H9 (cell line): Measurements from ENCODE around the gene PPARG. TPM values are rescaled to one million over a fixed set of nuclear protein-coding genes. Genes with fewer than 3 reads are reported as not detected.

ENCODE experiments used
- DNase-seq: peaks from one replicate; pipeline ENCODE4 v3.0.0-alpha.2; 2017
- H2AFZ ChIP-seq: one replicate; pipeline ENCODE4 v1.6.1; 2013; ENCODE audit warnings: mild to moderate bottlenecking, low read length, control low read depth, moderate library complexity
- H2AK5ac ChIP-seq: 2 replicates; pipeline ENCODE4 v1.6.1; 2013; ENCODE audit warnings: low read length, control low read depth, mixed read lengths; ENCODE audit not compliant: insufficient read length
- H2BK120ac ChIP-seq: one replicate; pipeline ENCODE4 v1.6.1; 2013; ENCODE audit warnings: low read depth, mild to moderate bottlenecking, low read length, control low read depth, inconsistent platforms; ENCODE audit not compliant: poor library complexity, severe bottlenecking
- H2BK12ac ChIP-seq: 2 replicates; pipeline ENCODE4 v1.6.1; 2013; ENCODE audit warnings: low read length, control low read depth, mixed read lengths, low read depth; ENCODE audit not compliant: insufficient read length
- H2BK15ac ChIP-seq: 2 replicates; pipeline ENCODE4 v1.6.1; 2013; ENCODE audit warnings: low read depth, low read length, control low read depth
- H2BK20ac ChIP-seq: one replicate; pipeline ENCODE4 v1.6.1; 2013; ENCODE audit warnings: low read depth, mild to moderate bottlenecking, low read length, control low read depth, inconsistent platforms; ENCODE audit not compliant: poor library complexity, severe bottlenecking
- H2BK5ac ChIP-seq: 2 replicates; pipeline ENCODE4 v1.6.1; 2013; ENCODE audit warnings: low read length, control low read depth, mixed read lengths; ENCODE audit not compliant: insufficient read length
- H3K14ac ChIP-seq: 2 replicates; pipeline ENCODE4 v1.6.1; 2013; ENCODE audit warnings: low read length, control low read depth; ENCODE audit not compliant: insufficient read depth
- H3K18ac ChIP-seq: 2 replicates; pipeline ENCODE4 v1.6.1; 2013; ENCODE audit warnings: low read depth, mild to moderate bottlenecking, mixed read lengths, low read length, control low read depth; ENCODE audit not compliant: insufficient read length
- H3K23ac ChIP-seq: 2 replicates; pipeline ENCODE4 v1.6.1; 2013; ENCODE audit warnings: low read length, control low read depth, mixed read lengths, low read depth; ENCODE audit not compliant: insufficient read length
- H3K23me2 ChIP-seq: 2 replicates; pipeline ENCODE4 v1.6.1; 2013; ENCODE audit warnings: low read depth, mild to moderate bottlenecking, mixed read lengths, low read length, control low read depth; ENCODE audit not compliant: insufficient read length, poor library complexity, severe bottlenecking
- H3K27ac ChIP-seq: 2 replicates; pipeline ENCODE4 v1.5.1; 2013; ENCODE audit warnings: low read length, control low read depth, mixed read lengths, low read depth; ENCODE audit not compliant: insufficient read length
- H3K27me3 ChIP-seq: 2 replicates; pipeline ENCODE4 v1.6.1; 2013; ENCODE audit warnings: low read length, control low read depth, inconsistent platforms; ENCODE audit not compliant: insufficient read depth
- H3K4ac ChIP-seq: 2 replicates; pipeline ENCODE4 v1.6.1; 2013; ENCODE audit warnings: low read depth, mild to moderate bottlenecking, control low read depth, inconsistent platforms, low read length, moderate library complexity
- H3K4me1 ChIP-seq: 2 replicates; pipeline ENCODE4 v1.6.1; 2013; ENCODE audit warnings: low read length, control low read depth, inconsistent platforms; ENCODE audit not compliant: insufficient read depth
- H3K4me2 ChIP-seq: 2 replicates; pipeline ENCODE4 v1.6.1; 2013; ENCODE audit warnings: low read length, control low read depth, mixed read lengths; ENCODE audit not compliant: insufficient read length, insufficient read depth
- H3K56ac ChIP-seq: 2 replicates; pipeline ENCODE4 v1.6.1; 2013; ENCODE audit warnings: low read depth, mild to moderate bottlenecking, mixed read lengths, low read length, control low read depth; ENCODE audit not compliant: insufficient read length
- H3K79me1 ChIP-seq: 2 replicates; pipeline ENCODE4 v1.6.1; 2013; ENCODE audit warnings: low read depth, mild to moderate bottlenecking, moderate library complexity, low read length, control low read depth, inconsistent platforms; ENCODE audit not compliant: insufficient read depth, poor library complexity, severe bottlenecking
- H3K79me2 ChIP-seq: 2 replicates; pipeline ENCODE4 v1.6.1; 2013; ENCODE audit warnings: low read length, control low read depth, inconsistent platforms; ENCODE audit not compliant: insufficient read depth
- H3K9ac ChIP-seq: 2 replicates; pipeline ENCODE4 v1.6.1; 2013; ENCODE audit warnings: low read length, control low read depth, mixed read lengths; ENCODE audit not compliant: insufficient read length; ENCODE audit errors: extremely low read depth
- H3K9me3 ChIP-seq: one replicate; pipeline ENCODE4 v1.6.1; 2013; ENCODE audit warnings: low read depth, low read length, inconsistent platforms; ENCODE audit not compliant: control insufficient read depth
- H3T11ph ChIP-seq: one replicate; pipeline ENCODE4 v1.6.1; 2013; ENCODE audit warnings: mild to moderate bottlenecking, low read length, control low read depth, inconsistent platforms
- H4K20me1 ChIP-seq: one replicate; pipeline ENCODE4 v1.6.1; 2013; ENCODE audit not compliant: control insufficient read depth, insufficient read length, insufficient read depth
- H4K5ac ChIP-seq: 2 replicates; pipeline ENCODE4 v1.6.1; 2013; ENCODE audit warnings: low read depth, mild to moderate bottlenecking, mixed read lengths, low read length, control low read depth; ENCODE audit not compliant: insufficient read length
- H4K8ac ChIP-seq: replicated peaks from 2 replicates; pipeline ENCODE4 v1.6.1; 2013; ENCODE audit warnings: low read length, control low read depth, mixed read lengths, low read depth; ENCODE audit not compliant: insufficient read length
- H4K91ac ChIP-seq: 2 replicates; pipeline ENCODE4 v1.6.1; 2013; ENCODE audit warnings: low read depth, mild to moderate bottlenecking, moderate library complexity, mixed read lengths, low read length, control low read depth; ENCODE audit not compliant: insufficient read length
- H3K27ac Mint-ChIP-seq, 3 experiments: 2 replicates in 2 of 3; 3 replicates in 1 of 3; pipeline ENCODE4 v1.8.0; 2020 to 2021; ENCODE audit warnings: mixed read lengths in 3 of 3, mild to moderate bottlenecking in 1 of 3, moderate library complexity in 1 of 3
- H3K27me3 Mint-ChIP-seq: 2 replicates; pipeline ENCODE4 v1.8.0; 2021; ENCODE audit warnings: low read depth, mild to moderate bottlenecking, moderate library complexity, mixed read lengths
- H3K36me3 Mint-ChIP-seq, 3 experiments: 2 replicates in 2 of 3; 3 replicates in 1 of 3; pipeline ENCODE4 v1.8.0; 2020 to 2021; ENCODE audit warnings: low read depth in 3 of 3, mixed read lengths in 3 of 3; ENCODE audit not compliant: insufficient read depth in 1 of 3
- H3K4me1 Mint-ChIP-seq, 2 experiments: 2 replicates each; pipeline ENCODE4 v1.8.0; 2020; ENCODE audit warnings: mixed read lengths in 2 of 2
- H3K4me3 Mint-ChIP-seq, 2 experiments: 2 replicates in 1 of 2; 3 replicates in 1 of 2; pipeline ENCODE4 v1.8.0; 2020 to 2021; ENCODE audit warnings: mild to moderate bottlenecking in 2 of 2, mixed read lengths in 2 of 2, moderate library complexity in 1 of 2
- H3K9me3 Mint-ChIP-seq, 2 experiments: 2 replicates in 1 of 2; 3 replicates in 1 of 2; pipeline ENCODE4 v1.8.0; 2020; ENCODE audit warnings: mild to moderate bottlenecking in 2 of 2, mixed read lengths in 2 of 2, moderate library complexity in 1 of 2
- CTCF ChIP-seq: fragments of 200-600 bp; sonication (generic); conservative IDR thresholded peaks from 3 replicates; pipeline ENCODE4 v1.8.0; 2021; ENCODE audit warnings: antibody characterized with exemption, mild to moderate bottlenecking
- WGBS: extraction: QIAGEN DNeasy Blood & Tissue Kit; methylation state at CpG from one replicate; pipeline ENCODE4 v1.1.7; 2013; ENCODE audit warnings: missing lambda C conversion rate, low lambda C conversion rate, mixed read lengths; ENCODE audit not compliant: insufficient read length; ENCODE audit errors: extremely low coverage; 5-methylcytosine and 5-hydroxymethylcytosine counted together
- total RNA-seq: library from RNA; stranded (reverse); gene quantifications from 2 replicates; pipeline ENCODE4 v1.2.1, GENCODE V29; 2021

PPARG gene
- total RNA-seq, 1 experiment from 2014 or later = 0.42 TPM

- Histone ChIP-seq H3K79me2 (no peaks in the 10 kb centered on the region), H3K79me1 (no peaks in the 10 kb centered on the region), H4K20me1 (no peaks in the 10 kb centered on the region), H3K9ac (no peak overlapping the region), H2BK120ac (no peak overlapping the region), H4K8ac (no peak overlapping the region), H3K18ac (no peak overlapping the region), H2BK12ac (no peak overlapping the region), H3K27ac (no peak overlapping the region), H3K4me2 (no peak overlapping the region), H3K14ac (no peak overlapping the region), H3K4me1 (no peaks in the 10 kb centered on the region), H3K4ac (no peak overlapping the region), H2BK20ac (no peak overlapping the region), H3K9me3 (no peaks in the 10 kb centered on the region), H3K27me3 (no peaks in the 10 kb centered on the region), H3K23me2 (no peaks in the 10 kb centered on the region), H2AK5ac (no peak overlapping the region), H2AFZ (no peak overlapping the region), H3K23ac (no peak overlapping the region), H2BK15ac (no peak overlapping the region), H3T11ph (no peak overlapping the region), H4K5ac (no peak overlapping the region), H3K56ac (no peak overlapping the region), H4K91ac (no peak overlapping the region), H2BK5ac (no peak overlapping the region)
- DNase-seq = no peak
- no peaks in the 10 kb centered on the region for H3K36me3 Mint-ChIP-seq
- no CpG with 5 or more reads among the region's 8 CpGs for WGBS
- H3K27me3 Mint-ChIP-seq = peaks cover 10% of the 10 kb centered on the region
- no peaks in the 10 kb centered on the region for H3K4me1 Mint-ChIP-seq
- no peaks in the 10 kb centered on the region for H3K9me3 Mint-ChIP-seq
- H3K27ac Mint-ChIP-seq = no peak overlapping the region
- no peak overlapping the region for H3K4me3 Mint-ChIP-seq
- TF ChIP-seq CTCF = no peak
These were observed 103.4 kb downstream of the PPARG start for GRCh38 chr3:12392101-12392878.
